BJ (cell line): ENCODE results near the gene SLC27A1. TPM values are rescaled to one million over a fixed set of nuclear protein-coding genes. Genes with fewer than 3 reads are reported as not detected.
A peak's percentile ranks its signal among the peaks of the same experiment; 100 is the strongest.
"Not testable (repeated sequence)": the region's sequence is repeated elsewhere in the genome, so short reads cannot be mapped to it uniquely, and the experiment has no call there.

Experiments
- CTCF ChIA-PET: fragments of 350-600 bp; formaldehyde crosslinking; extraction: SDS; loops from one replicate; lab custom pipeline; 2021; ENCODE audit warnings: antibody characterized with exemption, inconsistent platforms; lab: Yijun Ruan, JAX
- POLR2A ChIA-PET: fragments of 300-600 bp; sonication (Branson Sonifier 250); formaldehyde crosslinking; extraction: SDS; loops from one replicate; lab custom pipeline; 2021; ENCODE audit warnings: antibody characterized with exemption; lab: Charles Lee
- DNase-seq: peaks from one replicate; pipeline ENCODE4 v3.0.0-alpha.2; 2011; ENCODE audit warnings: low read depth
- H3K27me3 ChIP-seq: 2 replicates; pipeline ENCODE4 v1.6.0; 2011; ENCODE audit warnings: low read length; ENCODE audit not compliant: control insufficient read depth, insufficient read depth
- H3K36me3 ChIP-seq: 2 replicates; pipeline ENCODE4 v1.5.1; 2011; ENCODE audit warnings: low read length; ENCODE audit not compliant: control insufficient read depth, insufficient read depth
- H3K4me3 ChIP-seq: 2 replicates; pipeline ENCODE4 v1.5.1; 2011; ENCODE audit warnings: low read depth, mild to moderate bottlenecking, control low read depth, low read length
- CTCF ChIP-seq: IDR thresholded peaks from 2 replicates; pipeline ENCODE4 v1.5.1; 2011; ENCODE audit warnings: low read depth, mild to moderate bottlenecking, control low read depth, inconsistent platforms, low read length, moderate library complexity; ENCODE audit not compliant: insufficient read depth
- polyA plus RNA-seq: library from polyadenylated mRNA; depleted of rRNA; stranded (reverse); fragments of >200 nt; gene quantifications from 2 replicates; pipeline ENCODE4 v1.2.3, GENCODE V29; 2011

SLC27A1 gene
- polyA plus RNA-seq, 1 experiment: 18.8 TPM

GRCh38 chr19:17504456-17504855, 34.1 kb downstream of the SLC27A1 start:
- Histone ChIP-seq H3K27me3 (no peaks in the 10 kb centered on the region), H3K4me3 (no peak overlapping the region), H3K36me3 (peaks cover 24% of the 10 kb centered on the region)
- ChIA-PET CTCF (interaction anchor here (0.7 to 1.0 kb wide), 2 partner anchors 8 to 32 kb away, joined by 3 to 9 read pairs; no protein-coding TSS in a partner anchor), POLR2A (no interaction called here)
- DNase-seq: no peak
- TF ChIP-seq CTCF: no peak

- peaks cover 23% of the 10 kb centered on the region for H3K36me3 ChIP-seq
- ChIA-PET CTCF (interaction anchor here (0.7 to 1.0 kb wide), 3 partner anchors 9 to 32 kb away, joined by 3 to 9 read pairs (median 3); no protein-coding TSS in a partner anchor), POLR2A (no interaction called here)
- no peak for TF ChIP-seq CTCF
- H3K4me3 ChIP-seq: no peak overlapping the region
- H3K27me3 ChIP-seq: no peaks in the 10 kb centered on the region
- no peak for DNase-seq
These were observed 34.9 kb downstream of the SLC27A1 start for GRCh38 chr19:17505223-17505622.

- Histone ChIP-seq H3K27me3 (no peaks in the 10 kb centered on the region), H3K4me3 (no peak overlapping the region), H3K36me3 (peaks cover 14% of the 10 kb centered on the region)
- DNase-seq: no peak
- ChIA-PET CTCF (interaction anchor here (0.6 kb wide), 1 partner anchor 10 kb away, joined by 4 read pairs; no protein-coding TSS in a partner anchor), POLR2A (no interaction called here)
- no peak for TF ChIP-seq CTCF
These were observed 36.4 kb downstream of the SLC27A1 start for GRCh38 chr19:17506745-17507144.

GRCh38 chr19:17508558-17508933, 38.2 kb downstream of the SLC27A1 start:
- DNase-seq: not testable (repeated sequence)

GRCh38 chr19:17510220-17510993, 40.1 kb downstream of the SLC27A1 start:
- ChIA-PET POLR2A (no interaction called here), CTCF (interaction anchor here (0.7 to 1.0 kb wide), 2 partner anchors 15 to 45 kb away, joined by 3 to 5 read pairs; no protein-coding TSS in a partner anchor)
- Histone ChIP-seq H3K27me3 (no peaks in the 10 kb centered on the region), H3K36me3 (peaks cover 6% of the 10 kb centered on the region; the same call in 1 of the 2 replicates), H3K4me3 (peak overlapping the region; percentile 96)
- DNase-seq: no peak
- no peak for TF ChIP-seq CTCF

More at GRCh38 chr19:17508558-17508933, 38.2 kb downstream of the SLC27A1 start:
- H3K27me3 ChIP-seq, H3K4me3 ChIP-seq: not testable (repeated sequence)
- ChIA-PET CTCF (interaction anchor here (0.8 kb wide), 2 partner anchors 12 to 258 kb away, joined by 3 to 4 read pairs; no protein-coding TSS in a partner anchor), POLR2A (interaction anchor here (0.6 kb wide), 1 partner anchor 1596 kb away, joined by 3 read pairs; no protein-coding TSS in a partner anchor)
- peaks cover 14% of the 10 kb centered on the region for H3K36me3 ChIP-seq
